ENCODE results near the gene FGFR1OP2. TPM values are rescaled to one million over a fixed set of nuclear protein-coding genes. Genes with fewer than 3 reads are reported as not detected.

Gene FGFR1OP2
- total and polyA plus RNA-seq, 12 donors = 43.5 to 154 (median 71.2) TPM

DNA sequence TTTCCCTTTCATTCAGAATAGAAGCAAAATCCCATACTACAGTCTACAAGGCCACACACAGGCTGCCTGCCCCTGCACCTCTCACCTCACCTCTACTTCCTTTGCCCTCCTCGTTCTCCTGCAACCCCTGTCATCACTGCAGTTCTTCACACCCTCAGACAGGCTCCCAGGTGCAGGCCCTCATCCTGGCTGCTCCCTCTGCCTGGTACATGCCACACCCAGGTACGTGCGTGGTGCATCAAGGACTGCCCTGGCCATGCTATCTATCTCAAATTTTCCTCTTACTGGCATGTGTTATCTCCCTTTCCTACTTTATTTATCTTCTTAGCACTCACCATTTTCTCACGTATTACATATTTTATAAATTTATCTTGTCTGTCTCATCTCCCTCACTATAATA, 51.6 kb downstream of the FGFR1OP2 start:
- H3K36me3 ChIP-seq (replicated peaks in 1 of 2) = peaks cover 0 to 28% of the 10 kb centered on the region in 2 donors
- peak in 1 of 7 donors; percentile 7 for DNase-seq
- no peak overlapping the region for H3K27ac ChIP-seq
- H3K4me3 ChIP-seq = no peak overlapping the region
- intact Hi-C loops (cut with DNase I) = no loop called here
- 51 to 55% (median 52%) methylated on average over 4 of the region's 4 CpGs for WGBS, 4 donors
- no peaks in the 10 kb centered on the region for H3K9me3 ChIP-seq (replicated peaks in 1 of 3)
- TF ChIP-seq, protein P1, sequence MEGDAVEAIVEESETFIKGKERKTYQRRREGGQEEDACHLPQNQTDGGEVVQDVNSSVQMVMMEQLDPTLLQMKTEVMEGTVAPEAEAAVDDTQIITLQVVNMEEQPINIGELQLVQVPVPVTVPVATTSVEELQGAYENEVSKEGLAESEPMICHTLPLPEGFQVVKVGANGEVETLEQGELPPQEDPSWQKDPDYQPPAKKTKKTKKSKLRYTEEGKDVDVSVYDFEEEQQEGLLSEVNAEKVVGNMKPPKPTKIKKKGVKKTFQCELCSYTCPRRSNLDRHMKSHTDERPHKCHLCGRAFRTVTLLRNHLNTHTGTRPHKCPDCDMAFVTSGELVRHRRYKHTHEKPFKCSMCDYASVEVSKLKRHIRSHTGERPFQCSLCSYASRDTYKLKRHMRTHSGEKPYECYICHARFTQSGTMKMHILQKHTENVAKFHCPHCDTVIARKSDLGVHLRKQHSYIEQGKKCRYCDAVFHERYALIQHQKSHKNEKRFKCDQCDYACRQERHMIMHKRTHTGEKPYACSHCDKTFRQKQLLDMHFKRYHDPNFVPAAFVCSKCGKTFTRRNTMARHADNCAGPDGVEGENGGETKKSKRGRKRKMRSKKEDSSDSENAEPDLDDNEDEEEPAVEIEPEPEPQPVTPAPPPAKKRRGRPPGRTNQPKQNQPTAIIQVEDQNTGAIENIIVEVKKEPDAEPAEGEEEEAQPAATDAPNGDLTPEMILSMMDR (IDR thresholded peaks at IDR 0.05) = no peak
- no peak for TF ChIP-seq POLR2A (IDR thresholded peaks at IDR 0.05)
- no peaks in the 10 kb centered on the region for H3K27me3 ChIP-seq
- H3K4me1 ChIP-seq (replicated peaks in 1 of 2) = peaks cover 11 to 18% of the 10 kb centered on the region in 2 donors

DNA sequence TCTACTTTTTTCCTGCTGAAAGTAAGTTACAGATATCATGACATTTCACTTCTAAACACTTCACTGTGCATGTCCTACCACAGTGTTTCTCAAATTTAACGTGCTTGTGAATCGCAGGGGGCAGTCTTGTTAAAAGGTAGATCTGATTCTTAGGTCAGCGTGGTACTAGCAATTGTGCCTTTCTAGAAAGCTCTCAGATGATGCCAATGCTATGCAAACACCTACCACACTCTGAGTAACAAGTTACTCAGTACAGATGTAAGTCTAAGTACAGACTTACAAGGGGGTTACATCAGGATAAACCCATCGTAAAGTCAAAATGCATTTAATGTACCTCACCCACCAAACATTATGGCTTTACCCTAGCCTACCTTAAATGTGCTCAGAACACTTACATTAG, 53.6 kb downstream of the FGFR1OP2 start:
- H3K27ac ChIP-seq = no peak overlapping the region
- H3K4me1 ChIP-seq (replicated peaks in 1 of 2) = peaks cover 11 to 15% of the 10 kb centered on the region in 2 donors
- H3K4me3 ChIP-seq = no peak overlapping the region
- H3K36me3 ChIP-seq (replicated peaks in 1 of 2) = peaks cover 0 to 33% of the 10 kb centered on the region in 2 donors
- no peak for DNase-seq
- TF ChIP-seq POLR2A (IDR thresholded peaks at IDR 0.05) = no peak
- TF ChIP-seq, protein P1 (IDR thresholded peaks at IDR 0.05) = no peak
- H3K27me3 ChIP-seq = no peaks in the 10 kb centered on the region
- intact Hi-C loops (cut with DNase I) = no loop called here
- WGBS, 4 donors = 91 to 98% (median 97%) methylated on average over 4 of the region's 4 CpGs
- no peaks in the 10 kb centered on the region for H3K9me3 ChIP-seq (replicated peaks in 1 of 3)

DNA sequence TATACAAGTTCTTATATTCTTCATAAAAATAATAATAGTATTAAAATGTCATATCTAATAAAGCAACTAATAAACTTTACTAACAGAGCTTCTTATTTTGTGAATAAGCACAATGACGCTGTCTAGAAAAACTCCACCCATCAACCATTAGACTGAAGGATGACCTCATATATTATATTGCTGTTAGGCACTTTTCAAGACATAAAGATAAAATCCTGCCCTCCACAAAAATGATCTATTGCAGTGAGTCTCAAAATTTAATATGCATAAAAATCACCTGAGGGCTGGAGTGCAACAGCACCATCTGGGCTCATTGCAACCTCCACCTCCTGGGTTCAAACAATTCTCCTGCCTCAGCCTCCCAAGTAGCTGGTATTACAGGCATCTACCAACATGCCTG, 55.8 kb downstream of the FGFR1OP2 start:
- TF ChIP-seq, protein P1 (IDR thresholded peaks at IDR 0.05) = no peak
- no peak for TF ChIP-seq POLR2A (IDR thresholded peaks at IDR 0.05)
- Histone ChIP-seq H3K27ac (no peak overlapping the region), H3K4me3 (no peak overlapping the region), H3K27me3 (no peaks in the 10 kb centered on the region), H3K36me3 (replicated peaks in 1 of 2) (peaks cover 0 to 35% of the 10 kb centered on the region in 2 donors), H3K9me3 (replicated peaks in 1 of 3) (no peaks in the 10 kb centered on the region), H3K4me1 (replicated peaks in 1 of 2) (no peaks in the 10 kb centered on the region)
- intact Hi-C loops (cut with DNase I) = no loop called here
- WGBS, 4 donors = 74 to 81% (median 78%) methylated on average over 1 of the region's 1 CpG
- DNase-seq = no peak

GRCh38 chr12:26995706-26996105, 57.4 kb downstream of the FGFR1OP2 start:
- intact Hi-C loops (cut with DNase I) = no loop called here
- H3K36me3 ChIP-seq (replicated peaks in 1 of 2) = peaks cover 0 to 32% of the 10 kb centered on the region in 2 donors
- DNase-seq = no peak
- no peak overlapping the region for H3K27ac ChIP-seq
- no peaks in the 10 kb centered on the region for H3K9me3 ChIP-seq (replicated peaks in 1 of 3)
- 90 to 95% (median 94%) methylated on average over 2 of the region's 2 CpGs for WGBS, 4 donors
- H3K4me1 ChIP-seq (replicated peaks in 1 of 2) = no peaks in the 10 kb centered on the region
- TF ChIP-seq, protein P1 (IDR thresholded peaks at IDR 0.05) = no peak
- no peak for TF ChIP-seq POLR2A (IDR thresholded peaks at IDR 0.05)
- no peaks in the 10 kb centered on the region for H3K27me3 ChIP-seq
- no peak overlapping the region for H3K4me3 ChIP-seq

All from adrenal gland (tissue), 12 donors.